ENCODE results near the gene REG1A.

DNA sequence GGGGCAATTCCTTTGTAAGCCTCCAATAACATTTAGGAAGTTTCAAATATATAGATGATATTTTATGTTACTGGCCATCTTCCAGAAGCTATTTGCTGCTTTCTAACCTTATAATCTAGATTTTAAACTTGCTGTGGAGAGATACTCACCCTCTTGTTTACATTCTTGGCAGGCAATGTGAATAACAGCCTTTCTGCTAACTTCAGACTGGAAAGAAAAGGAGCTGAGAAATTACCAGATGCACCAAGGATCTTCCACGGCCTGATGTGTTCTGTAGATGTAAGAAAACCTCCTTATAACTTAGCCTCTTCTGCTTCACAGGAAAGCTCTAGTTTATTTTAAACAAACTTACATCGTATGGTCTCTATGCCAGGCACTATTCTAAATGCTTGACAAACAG lies 49.2 kb upstream of the REG1A start:
- TF ChIP-seq, protein P1, sequence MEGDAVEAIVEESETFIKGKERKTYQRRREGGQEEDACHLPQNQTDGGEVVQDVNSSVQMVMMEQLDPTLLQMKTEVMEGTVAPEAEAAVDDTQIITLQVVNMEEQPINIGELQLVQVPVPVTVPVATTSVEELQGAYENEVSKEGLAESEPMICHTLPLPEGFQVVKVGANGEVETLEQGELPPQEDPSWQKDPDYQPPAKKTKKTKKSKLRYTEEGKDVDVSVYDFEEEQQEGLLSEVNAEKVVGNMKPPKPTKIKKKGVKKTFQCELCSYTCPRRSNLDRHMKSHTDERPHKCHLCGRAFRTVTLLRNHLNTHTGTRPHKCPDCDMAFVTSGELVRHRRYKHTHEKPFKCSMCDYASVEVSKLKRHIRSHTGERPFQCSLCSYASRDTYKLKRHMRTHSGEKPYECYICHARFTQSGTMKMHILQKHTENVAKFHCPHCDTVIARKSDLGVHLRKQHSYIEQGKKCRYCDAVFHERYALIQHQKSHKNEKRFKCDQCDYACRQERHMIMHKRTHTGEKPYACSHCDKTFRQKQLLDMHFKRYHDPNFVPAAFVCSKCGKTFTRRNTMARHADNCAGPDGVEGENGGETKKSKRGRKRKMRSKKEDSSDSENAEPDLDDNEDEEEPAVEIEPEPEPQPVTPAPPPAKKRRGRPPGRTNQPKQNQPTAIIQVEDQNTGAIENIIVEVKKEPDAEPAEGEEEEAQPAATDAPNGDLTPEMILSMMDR (IDR thresholded peaks at IDR 0.05) = no peak
- TF ChIP-seq EP300 (IDR thresholded peaks at IDR 0.05) = no peak
